ENCODE measurements around the gene GSTM4.
"Not testable (repeated sequence)": the region's sequence is repeated elsewhere in the genome, so short reads cannot be mapped to it uniquely, and the experiment has no call there.

- not testable (repeated sequence) for TF ChIP-seq POLR2A (IDR thresholded peaks at IDR 0.05; ENCODE audit: low read depth)
- TF ChIP-seq, protein P1, sequence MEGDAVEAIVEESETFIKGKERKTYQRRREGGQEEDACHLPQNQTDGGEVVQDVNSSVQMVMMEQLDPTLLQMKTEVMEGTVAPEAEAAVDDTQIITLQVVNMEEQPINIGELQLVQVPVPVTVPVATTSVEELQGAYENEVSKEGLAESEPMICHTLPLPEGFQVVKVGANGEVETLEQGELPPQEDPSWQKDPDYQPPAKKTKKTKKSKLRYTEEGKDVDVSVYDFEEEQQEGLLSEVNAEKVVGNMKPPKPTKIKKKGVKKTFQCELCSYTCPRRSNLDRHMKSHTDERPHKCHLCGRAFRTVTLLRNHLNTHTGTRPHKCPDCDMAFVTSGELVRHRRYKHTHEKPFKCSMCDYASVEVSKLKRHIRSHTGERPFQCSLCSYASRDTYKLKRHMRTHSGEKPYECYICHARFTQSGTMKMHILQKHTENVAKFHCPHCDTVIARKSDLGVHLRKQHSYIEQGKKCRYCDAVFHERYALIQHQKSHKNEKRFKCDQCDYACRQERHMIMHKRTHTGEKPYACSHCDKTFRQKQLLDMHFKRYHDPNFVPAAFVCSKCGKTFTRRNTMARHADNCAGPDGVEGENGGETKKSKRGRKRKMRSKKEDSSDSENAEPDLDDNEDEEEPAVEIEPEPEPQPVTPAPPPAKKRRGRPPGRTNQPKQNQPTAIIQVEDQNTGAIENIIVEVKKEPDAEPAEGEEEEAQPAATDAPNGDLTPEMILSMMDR (IDR thresholded peaks at IDR 0.05), result not testable (repeated sequence)
Measured at GRCh38 chr1:109660691-109661026, 4.8 kb downstream of the GSTM4 start.
